Stimulated activated CD8-positive, alpha-beta memory T cell treated with anti-CD3 and anti-CD28 coated beads, Interleukin-15, amount 100 ng/mL, for 4 hours (primary cell): Measurements from ENCODE around the gene TRANK1.

Source experiments
- DNase-seq, 2 donors: peaks; one replicate each; pipeline ENCODE4 v3.0.0-alpha.2; 2020; ENCODE audit warnings: low read depth in 2 of 2

TRANK1 gene

DNA sequence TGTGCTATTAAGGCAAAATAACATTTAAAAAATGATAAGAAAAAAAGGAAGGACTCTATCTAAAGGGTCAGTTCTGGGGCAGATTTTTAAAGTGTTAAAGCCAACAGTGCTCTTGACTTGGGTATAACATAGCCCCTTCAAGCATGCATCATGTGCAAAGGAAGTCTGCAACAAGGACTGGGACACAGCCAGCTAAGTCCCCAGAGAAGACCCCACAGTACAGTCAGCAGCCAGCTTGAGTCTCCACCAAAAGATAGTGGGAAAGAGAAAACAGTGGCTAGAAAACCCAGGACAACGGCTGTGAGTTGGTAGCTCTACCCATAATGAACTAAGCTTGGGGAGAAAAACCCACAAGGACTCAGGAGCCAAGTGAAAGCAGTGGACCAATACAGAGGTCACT lies 94.1 kb downstream of the TRANK1 start:
- no peak for DNase-seq

DNA sequence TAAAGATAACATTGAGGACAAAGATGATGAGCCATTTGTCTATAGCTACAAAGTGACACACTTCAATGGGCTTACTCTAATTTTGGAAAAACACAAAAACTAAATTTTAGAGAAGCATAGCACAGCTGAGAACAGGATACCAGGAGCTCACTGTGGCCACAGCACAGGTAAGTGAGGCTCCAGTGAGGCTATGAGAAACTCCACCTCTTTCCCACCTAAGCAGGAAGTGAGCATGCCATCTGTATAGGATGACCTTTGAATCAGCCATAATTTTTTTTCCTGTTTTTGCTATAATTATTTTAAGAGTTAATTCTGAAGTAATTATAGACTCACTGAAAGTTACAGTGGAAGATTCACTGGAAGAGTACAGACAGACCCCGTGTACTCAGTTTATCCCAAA lies 98.4 kb downstream of the TRANK1 start:
- DNase-seq, result no peak

DNA sequence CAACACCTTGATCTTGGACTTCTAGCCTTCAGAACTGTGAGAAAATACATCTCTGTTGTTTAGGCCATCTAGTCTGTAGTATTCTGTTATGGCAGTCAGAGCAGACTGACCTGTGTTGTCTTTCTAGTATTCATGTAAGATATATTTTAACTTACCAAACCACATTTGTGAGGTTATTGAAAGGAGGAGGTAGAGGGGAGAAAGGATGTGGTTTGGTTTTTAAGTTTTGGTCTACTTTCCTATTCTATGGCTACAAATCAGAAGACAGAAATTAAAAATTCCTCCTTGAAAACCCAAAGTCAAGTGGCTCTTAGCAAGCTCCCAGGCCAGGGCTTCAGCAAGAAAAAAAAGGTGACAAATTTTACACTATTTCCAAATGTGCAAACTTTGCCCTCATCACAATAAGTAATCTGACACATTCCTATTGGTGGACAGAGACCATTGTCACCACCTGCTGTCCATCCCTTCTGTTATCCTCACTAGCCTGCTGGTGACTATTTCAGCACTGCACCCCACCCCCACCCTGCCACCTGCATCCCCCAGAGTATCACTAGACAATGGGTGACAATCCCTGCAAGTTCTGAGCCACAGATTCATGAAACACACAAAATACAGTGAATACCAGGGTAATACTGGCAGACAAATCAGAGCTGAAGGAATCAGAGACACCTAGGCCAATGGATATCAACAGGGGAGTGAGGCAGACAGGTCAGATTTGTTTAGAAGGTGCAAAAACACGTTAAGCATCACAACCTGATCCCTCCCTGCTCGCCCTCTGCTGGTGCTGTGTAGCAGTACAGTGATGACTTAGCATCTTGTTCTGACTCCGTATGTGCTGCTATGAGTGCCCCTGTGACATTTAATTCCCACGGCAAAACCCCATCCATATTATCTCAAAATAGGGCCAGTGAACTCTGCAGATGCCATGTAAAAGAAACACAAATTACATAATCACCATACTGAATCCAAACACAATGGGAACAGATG lies 101.5 kb downstream of the TRANK1 start:
- DNase-seq, result peak in 1 of 2 donors; percentile 5

DNA sequence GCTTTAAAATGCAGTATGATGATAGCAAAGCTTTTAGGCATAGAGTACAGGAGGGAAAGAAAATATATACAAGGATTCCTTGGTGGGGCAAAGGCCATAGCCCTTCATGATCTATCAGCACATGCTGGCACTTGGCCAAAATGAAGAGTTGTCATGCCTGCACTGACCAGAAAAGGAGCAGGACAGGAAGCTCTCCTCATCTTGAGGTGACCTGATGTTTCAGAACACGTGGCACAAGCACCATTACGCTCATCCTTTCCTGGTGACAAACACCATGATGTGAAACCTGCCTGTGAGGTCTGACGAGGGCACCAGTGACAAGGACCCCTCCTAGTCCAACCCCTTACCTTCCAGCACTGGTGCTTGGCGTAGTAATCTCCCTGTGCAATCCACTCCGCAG lies 102.6 kb downstream of the TRANK1 start:
- no peak for DNase-seq

DNA sequence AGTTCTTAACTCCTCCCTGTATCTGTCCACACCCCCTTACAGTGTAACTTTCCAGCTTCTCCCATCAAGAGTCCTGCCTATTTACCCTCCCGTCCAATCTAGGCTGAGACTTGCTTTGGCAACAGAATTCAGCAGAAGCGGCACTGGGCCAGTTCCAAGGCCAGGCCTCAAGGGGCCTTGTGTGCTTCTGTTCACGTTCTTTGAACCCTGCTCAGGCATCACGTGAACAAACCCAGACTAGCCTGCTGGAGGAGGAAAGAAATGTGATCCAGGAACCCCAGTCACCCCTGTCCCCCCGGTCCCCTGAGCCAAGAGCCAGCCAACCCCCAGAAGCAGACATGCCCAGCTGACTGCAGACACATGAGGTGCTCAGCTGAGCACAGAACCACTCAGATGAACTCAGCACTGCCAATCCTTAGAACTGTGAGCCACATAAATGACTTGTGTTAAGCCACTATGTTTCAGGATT lies 104.4 kb downstream of the TRANK1 start:
- no peak for DNase-seq

DNA sequence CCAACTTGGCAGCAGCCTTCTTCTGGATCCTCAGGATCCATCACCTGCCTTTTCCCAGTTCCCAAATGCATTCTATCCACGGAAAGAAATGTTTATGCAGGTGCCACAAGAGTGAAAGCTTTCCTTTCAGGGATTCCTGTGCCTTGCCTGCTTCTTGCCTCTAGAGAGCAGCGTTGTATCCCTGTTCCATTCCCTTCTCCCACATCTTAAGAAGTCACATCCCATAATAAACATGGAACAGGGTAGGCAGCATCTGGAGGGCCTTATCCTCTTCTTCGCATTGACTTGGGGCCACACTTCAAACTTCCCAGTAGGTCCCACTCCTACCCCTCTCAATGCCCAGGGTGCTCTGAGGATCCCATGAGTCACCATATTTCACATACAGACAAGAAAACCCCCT lies 107.8 kb downstream of the TRANK1 start:
- DNase-seq, result no peak

DNA sequence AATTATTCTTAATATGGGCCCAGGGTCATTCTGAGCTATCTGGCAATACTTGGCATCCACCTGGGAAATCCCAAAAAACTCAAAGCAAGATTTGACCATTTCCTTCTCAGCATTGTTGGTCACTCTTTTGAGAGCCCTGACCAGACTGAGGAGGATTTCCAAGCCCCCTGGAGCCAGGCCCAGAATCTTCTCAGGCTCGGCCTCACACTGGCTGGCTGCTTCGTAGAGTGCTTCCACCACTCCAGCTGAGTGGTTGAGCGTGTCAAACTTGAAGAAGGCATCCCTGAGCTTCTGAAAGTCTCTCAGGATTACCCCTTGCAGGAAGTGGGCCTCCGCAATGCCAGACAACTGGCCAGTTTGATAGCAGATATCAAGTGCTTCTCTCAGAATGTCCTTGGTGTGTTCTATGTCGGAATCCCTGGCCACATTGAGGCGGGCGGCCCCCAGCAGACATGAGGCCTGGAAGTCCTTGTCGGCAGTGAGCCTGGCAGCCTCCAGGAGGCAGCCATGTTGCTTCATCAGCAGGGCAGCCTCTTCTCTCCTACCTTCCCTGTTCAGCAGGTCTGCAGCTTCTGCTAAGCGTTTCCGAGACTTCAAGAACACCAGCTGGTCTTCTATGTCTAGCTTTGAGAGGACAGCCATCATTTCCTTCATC lies 111.6 kb downstream of the TRANK1 start:
- DNase-seq, result no peak

DNA sequence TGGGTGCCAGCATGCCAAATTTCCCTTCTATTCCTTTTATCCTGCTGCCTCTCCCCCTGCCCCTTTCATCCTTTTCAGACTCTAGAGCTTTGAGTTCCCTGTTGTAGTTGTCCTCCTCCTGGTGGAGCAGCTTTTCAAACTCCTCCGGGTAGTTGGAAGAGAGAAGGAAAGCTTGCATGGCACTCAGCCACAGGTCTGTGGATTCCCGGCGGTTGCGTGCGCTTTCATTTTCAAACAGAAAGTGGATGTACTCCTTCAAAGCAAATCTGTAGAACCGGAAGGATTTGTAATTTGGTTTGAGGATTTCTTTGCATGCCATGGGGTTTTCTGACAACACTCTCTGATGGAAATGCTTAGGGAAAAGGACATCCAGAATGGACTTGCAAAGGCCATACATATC lies 112.4 kb downstream of the TRANK1 start:
- DNase-seq, result no peak

DNA sequence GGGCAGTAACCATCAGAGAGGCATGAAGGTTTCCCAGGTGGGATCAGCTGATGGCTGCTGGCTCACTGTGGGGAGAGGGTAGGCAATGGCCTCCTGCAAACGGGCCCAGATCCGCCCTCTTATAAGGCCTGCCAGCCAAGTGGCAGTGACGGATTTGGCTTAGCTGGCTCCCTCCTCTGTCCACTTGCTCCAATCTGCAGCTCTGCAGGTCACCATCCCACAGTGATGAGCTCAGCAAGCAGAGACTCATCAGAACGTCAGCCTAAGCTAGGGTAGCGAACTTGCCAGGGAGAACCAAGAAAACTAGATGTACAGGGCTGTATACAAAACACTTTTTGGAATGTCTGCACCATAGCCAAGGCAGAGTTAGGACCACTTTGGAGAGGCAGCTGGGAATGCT lies 117.7 kb downstream of the TRANK1 start:
- no peak for DNase-seq

DNA sequence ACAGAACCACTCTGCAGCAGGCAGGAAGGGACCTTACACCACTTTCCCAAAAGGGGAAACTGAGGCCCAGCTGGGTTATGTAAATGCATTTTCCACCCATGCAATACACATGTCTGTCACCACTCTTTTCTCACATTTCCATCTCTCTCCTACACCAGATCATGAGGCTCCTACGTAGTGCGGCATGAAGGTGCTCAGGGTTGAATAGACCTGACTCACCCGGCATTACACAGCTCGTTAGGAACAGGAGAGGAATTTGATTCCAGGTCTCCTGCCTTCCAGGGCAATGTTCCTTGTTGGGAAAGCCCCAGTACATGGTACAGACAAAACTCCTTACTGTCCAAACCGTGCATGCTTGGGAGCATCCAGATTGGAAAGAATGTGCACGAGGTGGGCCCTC lies 118.6 kb downstream of the TRANK1 start:
- DNase-seq, result no peak

DNA sequence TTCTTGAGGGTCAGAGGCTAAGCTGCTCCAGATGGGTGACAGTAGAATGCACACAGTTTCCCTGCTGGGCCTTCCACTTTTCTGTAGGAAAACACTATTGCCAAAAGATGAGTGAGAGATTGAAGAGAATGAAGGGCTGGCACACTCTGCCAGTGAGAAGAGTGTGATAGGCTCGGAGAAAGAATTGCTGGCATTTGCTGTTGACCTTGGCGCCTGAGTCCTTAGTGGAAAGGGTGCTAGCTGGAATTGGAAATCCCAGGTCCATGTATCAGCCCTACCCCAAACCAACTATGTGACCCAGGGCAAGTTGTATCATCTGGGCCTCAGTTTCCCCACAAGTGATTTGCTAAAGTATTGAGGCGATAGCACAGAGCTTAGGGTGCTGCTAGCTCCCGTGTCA lies 120.4 kb downstream of the TRANK1 start:
- no peak for DNase-seq

DNA sequence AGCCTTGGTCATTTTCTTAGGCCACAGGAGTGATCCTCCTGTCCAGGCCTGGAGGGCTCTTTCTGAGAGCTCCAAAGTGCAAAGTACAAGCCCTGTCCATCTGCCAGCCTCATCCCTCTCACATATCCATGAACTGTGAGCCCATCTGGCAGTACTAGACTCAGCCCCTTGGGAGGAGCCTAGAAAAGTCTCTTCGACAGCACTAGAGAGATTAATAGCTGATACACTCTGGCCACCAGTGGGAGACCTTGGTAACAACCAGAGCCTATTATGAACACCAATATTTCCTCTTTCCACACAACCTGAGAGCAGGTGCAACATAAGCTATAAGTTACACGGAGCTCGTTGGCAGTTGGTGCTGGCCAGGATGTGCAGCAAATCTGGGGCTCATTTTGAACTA lies 121.0 kb downstream of the TRANK1 start:
- no peak for DNase-seq

DNA sequence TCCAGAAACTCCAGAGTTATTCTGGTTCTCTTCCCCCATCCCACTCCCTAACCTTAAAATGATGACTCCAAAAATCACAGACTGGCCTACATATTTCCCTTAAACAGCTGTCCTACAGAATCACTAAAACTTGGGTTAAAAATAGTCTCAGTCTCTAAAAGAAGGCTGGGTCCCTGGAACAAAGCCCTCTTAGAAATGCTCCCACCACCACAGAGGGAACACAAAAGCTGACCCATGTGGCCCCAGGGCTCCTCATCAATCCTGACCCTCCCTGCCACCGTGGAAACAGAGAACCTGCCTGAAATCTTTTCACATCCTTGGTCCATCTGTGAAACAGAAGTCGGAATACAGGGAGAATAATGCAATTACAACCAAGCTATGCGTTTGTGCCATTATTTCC lies 124.8 kb downstream of the TRANK1 start:
- DNase-seq, result no peak

DNA sequence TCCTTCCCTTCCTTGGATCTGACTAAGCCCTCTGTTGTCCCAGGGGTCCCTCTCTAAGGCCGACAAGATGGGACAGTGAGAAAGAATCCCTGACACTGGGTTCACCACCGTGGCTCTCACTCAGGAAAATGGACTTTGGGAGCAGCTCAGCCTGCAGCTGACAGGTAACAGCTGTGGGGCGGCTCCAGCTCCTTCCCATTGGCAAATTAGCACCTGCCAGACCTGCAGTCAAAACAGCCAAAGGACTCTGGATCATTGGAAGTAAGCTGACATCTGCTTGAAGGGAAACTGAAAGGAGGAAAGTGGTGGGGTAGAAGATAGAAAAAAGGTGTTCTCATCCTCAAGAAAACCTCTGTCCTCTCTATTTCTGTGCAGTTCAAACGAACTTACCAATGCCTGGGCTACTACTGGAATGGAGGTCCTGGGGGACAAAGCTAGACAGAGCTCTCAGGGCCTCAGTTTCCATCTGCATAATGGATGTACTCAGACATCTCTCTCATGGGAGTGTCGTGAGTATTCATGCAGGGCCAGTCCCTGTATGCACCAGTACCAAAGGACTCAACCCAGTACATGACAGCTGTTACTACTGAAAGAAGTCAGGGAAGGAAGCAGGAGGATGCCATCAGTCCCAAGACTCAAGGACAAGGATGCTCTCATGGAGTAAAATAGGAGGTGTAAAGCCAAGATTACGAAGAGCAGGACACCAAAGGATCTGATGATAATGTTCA lies 126.9 kb downstream of the TRANK1 start:
- no peak for DNase-seq

DNA sequence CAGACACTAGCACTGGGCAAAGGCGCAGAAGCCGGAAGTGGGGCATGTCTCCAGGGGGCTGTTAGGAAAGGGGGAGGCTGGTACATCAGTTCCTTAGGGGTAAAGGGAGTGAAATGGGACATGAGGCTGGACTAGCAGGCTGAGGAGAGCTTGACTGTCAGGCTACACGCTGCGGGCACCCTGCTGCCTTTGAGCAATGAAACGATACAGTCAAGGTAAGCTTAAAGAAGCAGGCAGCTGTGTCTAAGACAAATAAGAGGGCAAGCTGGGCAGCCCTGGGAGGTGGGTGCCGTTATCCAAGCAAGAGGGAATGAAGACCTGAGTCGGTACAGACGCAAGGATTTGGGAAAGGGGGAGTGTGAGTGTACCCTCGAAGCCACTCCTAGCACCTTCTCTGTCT lies 129.5 kb downstream of the TRANK1 start:
- DNase-seq, result no peak

DNA sequence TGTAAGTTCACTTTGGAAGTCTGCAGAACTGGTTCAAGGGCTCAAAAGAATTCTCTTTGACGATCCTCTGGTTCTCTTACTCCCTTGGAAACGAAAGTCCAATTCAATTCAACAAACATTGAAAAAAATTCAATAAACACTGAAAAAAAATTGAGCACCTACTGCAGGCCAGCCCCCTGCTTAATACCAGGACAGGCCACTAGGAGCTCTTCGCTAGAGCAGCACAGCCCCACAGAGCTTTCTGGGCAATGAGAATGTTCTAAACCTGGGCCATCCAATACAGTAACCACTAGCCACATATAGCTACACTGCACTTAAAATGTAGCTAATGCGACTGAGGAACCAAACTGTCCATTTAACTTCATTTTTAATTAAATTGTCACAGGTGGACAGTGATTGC lies 130.1 kb downstream of the TRANK1 start:
- DNase-seq, result no peak

DNA sequence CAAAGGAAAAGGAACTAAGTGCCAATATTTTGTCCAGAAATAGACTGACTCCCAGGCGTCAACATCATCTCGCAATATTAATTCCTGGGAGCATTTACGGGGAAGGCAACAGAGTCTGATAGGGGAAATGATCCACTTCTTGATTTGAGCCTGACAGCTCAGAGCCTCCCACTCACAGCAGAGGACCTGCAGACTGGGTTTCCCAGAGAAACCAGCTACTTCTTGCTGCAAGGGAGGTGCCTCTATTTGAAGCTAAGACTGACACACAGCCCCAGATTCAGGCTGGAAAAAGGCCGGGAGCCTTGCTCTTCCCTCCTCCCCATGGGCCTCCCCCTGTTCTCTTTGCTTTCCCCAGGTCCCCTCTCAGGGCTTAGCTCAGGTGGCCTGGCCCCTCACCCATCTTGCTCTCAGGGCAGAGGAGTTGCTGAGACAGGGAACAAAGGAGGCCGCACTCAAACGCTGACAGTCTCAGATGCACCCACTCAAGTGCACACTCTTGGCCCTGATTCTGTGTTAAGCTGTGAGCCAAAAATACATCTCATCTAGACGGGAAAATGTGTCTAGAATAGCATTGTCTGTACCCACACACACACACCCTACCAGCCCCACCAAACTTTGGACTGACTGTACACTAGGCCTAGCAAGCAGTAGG lies 130.7 kb downstream of the TRANK1 start:
- DNase-seq, result no peak

DNA sequence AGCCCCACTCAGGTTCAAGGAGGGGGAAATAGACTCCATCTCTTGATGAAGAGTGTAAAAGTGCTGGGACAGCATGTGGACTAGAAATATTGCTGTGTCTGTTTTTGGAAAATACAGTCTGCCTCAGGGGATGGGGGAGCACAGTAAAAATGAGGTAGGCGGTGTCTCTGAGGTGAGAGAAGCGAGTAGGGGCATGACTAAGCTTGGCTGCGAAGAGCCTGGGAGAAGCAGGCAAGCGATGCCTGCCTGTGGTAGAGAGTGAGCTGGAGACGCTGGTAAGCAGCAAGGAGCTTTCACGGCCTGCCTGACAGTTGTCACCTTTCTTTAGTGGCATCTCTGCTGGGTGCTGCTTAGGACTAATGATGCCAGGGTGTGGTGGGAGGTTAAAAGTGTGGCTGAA lies 131.5 kb downstream of the TRANK1 start:
- no peak for DNase-seq

DNA sequence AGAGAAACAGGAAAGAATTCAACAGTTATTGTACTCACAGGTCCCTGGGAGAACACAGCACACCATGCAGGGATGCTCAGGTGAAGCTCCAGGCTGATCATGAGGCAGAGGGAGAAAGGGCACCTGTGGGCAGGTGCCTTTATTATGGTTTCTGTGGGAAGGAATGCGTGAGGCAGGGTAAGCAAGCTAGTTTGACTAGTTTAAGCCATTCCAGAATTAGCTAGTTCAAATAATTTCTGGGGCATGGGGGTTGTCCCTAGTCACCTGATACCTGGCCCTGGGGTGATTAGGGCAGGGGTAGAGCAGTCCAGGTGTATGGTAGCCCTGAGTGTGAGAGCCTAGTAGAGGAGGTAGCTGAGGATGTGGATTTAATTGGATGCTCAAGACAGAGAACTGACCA lies 132.6 kb downstream of the TRANK1 start:
- DNase-seq, result no peak

DNA sequence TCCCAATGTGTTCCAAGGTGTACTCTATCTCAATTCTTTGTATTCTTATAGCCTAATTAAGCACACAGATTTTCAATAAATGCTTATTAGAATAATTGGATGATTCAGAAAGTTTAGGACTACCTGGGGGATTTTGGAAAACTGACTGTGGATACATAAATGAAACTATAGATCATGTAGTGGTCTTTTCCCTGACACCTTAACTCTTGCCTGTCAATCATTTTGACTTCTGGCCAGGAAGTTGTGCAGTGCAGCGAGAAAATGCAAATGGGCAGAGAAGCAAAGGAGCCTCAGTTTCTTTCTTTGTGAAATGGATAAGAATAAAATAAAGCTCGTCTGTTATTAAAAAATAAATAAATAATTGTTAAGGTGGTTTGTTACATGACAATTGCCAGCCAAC lies 133.1 kb downstream of the TRANK1 start:
- no peak for DNase-seq

DNA sequence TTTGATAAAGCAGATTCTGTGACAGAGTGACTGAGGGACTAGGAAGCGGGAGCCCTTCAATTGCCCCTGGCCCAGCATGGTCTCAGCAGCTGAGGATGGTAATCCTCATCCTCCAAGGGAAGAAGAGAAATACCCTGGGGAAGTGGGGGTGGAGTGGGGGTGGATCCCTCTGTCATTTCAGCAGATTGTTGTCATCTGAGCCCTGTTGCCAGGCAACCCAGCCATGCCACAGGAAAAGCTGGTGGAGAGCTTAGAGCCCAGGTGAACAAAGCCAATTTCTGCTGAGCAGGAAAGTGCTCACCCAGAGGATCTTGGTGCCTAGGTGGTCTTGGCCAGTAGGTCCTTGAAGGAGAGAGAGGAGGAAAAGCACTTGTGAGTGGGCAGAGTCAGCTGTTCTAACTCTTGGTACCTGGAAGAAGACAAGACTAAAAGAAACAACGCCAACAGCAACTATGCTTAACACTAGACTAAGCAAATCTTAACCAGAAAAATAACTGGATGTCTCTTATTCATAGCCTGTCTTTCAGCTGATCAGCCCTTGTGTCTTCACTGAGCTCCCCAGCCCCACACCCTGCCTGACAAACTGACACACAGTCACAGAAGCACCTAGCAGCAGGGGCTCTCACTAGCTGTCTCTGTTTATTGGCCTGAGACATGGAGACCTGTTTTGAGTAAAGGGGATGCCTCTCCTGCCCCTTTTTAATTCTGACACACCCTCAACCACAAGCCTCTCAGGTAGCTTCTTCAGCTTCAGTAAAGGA lies 140.4 kb downstream of the TRANK1 start:
- DNase-seq, result no peak
